Measurements from ENCODE around the gene NUP188.

NUP188 gene

GRCh38 chr9:128909859-128910258 lies 37.6 kb upstream of the NUP188 start:
- TF ChIP-seq CTCF (IDR thresholded peaks at IDR 0.05; ENCODE audit: low read depth, low read length) = no peak

GRCh38 chr9:128910906-128911305 lies 36.6 kb upstream of the NUP188 start:
- TF ChIP-seq CTCF (IDR thresholded peaks at IDR 0.05; ENCODE audit: low read depth, low read length) = no peak
- H3K4me3 ChIP-seq (ENCODE audit: low read depth, low read length) = no peak overlapping the region

More at GRCh38 chr9:128909859-128910258, 37.6 kb upstream of the NUP188 start:
- H3K4me3 ChIP-seq (ENCODE audit: low read depth, low read length) = no peak overlapping the region

- no peak for TF ChIP-seq CTCF (IDR thresholded peaks at IDR 0.05; ENCODE audit: low read depth, low read length)
- no peak overlapping the region for H3K4me3 ChIP-seq (ENCODE audit: low read depth, low read length)
Observed at GRCh38 chr9:128911529-128912035, 35.9 kb upstream of the NUP188 start.

GRCh38 chr9:128912270-128912853 lies 35.1 kb upstream of the NUP188 start:
- TF ChIP-seq CTCF (IDR thresholded peaks at IDR 0.05; ENCODE audit: low read depth, low read length) = no peak
- H3K4me3 ChIP-seq (ENCODE audit: low read depth, low read length) = no peak overlapping the region

GRCh38 chr9:128913048-128913900 lies 34.2 kb upstream of the NUP188 start:
- no peak for TF ChIP-seq CTCF (IDR thresholded peaks at IDR 0.05; ENCODE audit: low read depth, low read length)
- H3K4me3 ChIP-seq (ENCODE audit: low read depth, low read length) = no peak overlapping the region

GRCh38 chr9:128913995-128914772 lies 33.3 kb upstream of the NUP188 start:
- no peak for TF ChIP-seq CTCF (IDR thresholded peaks at IDR 0.05; ENCODE audit: low read depth, low read length)
- H3K4me3 ChIP-seq (ENCODE audit: low read depth, low read length) = no peak overlapping the region

Data from WI38 (cell line).